HuH-7.5 (cell line): Measurements from ENCODE around the gene HMGN2.
A peak's percentile ranks its signal among the peaks of the same experiment; 100 is the strongest.
"Not testable (repeated sequence)": the region's sequence is repeated elsewhere in the genome, so short reads cannot be mapped to it uniquely, and the experiment has no call there.

Source experiments
- DNase-seq: peaks from one replicate; pipeline ENCODE4 v3.0.0; 2011; ENCODE audit warnings: low spot score

HMGN2 gene

GRCh38 chr1:26477446-26478152 lies 5.4 kb downstream of the HMGN2 start:
- no peak for DNase-seq

DNA sequence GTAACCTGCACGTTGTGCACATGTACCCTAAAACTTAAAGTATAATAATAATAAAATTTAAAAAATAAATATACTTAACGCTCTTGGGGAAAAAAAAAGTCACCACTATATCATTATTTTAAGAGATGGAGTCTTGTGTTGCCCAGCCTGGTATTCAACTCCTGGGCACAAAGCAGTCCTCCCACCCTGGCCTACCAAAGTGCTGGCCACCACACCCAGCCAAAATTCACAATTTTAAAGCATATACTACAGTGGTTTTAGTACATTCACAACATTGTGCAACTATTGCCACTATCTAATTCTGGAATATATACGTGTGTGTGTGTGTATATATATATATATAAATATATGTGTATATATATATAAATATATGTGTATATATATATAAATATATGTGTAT lies 5.9 kb downstream of the HMGN2 start:
- DNase-seq, result no peak

- DNase-seq, result no peak
Measured at GRCh38 chr1:26478988-26479387, 6.7 kb downstream of the HMGN2 start.

- no peak for DNase-seq
Measured at GRCh38 chr1:26482921-26483320, 10.7 kb downstream of the HMGN2 start.

GRCh38 chr1:26483980-26484379 lies 11.7 kb downstream of the HMGN2 start:
- no peak for DNase-seq

DNA sequence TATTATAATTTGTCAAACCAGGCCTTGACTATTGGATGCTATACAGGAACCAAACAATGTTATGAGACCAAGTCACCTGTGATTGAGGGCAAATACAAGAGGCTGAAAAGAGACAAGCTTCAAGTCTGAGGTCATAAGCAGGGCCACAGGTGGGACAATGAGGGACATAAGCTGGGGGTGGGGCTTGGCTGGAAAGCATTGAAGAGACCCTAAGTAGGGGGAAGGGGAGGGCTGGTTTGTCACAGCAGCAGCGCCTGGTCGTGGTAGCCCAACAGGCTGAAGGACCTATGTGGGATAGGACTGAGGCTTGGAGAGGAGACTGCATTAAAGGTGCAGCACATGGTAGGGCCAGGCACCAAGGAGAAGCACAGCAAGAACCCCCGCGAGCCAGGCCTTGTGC lies 17.9 kb downstream of the HMGN2 start:
- DNase-seq, result no peak

DNA sequence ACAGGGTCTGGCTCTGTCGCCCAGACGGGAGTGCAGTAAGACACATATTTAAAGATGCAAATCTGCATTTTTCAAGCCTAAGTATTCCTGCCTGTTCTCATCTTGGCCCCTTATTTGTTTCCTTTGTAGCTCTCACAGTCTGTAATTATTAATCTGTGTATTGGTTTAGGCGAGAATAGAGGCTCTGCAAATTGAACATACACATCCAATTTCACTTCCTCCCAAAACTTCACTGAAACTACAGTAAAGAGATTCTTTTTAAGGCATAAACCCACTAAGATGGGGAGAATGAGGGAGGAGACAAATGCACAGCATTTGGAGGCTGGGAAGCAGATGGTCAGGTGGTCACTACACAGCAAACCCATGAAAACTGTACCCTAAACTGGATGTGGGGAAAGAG lies 21.0 kb downstream of the HMGN2 start:
- no peak for DNase-seq

DNA sequence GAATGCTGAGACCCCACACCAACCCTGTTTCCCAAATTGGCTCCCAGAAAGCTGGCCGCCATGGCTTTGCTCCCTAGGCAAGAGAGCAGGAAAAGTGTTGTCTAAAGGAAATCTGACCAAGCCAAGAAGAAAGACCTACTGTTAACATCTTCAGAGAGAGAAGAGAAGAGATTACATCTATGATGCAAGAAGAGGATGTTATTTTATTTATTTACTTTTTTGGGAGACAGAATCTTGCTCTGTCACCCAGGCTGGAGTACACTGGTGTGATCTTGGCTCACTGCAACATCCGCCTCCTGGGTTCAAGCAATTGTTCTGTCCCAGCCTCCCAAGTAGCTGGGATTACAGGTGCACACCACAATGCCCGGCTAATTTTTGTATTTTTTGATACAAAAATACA lies 21.7 kb downstream of the HMGN2 start:
- no peak for DNase-seq

DNA sequence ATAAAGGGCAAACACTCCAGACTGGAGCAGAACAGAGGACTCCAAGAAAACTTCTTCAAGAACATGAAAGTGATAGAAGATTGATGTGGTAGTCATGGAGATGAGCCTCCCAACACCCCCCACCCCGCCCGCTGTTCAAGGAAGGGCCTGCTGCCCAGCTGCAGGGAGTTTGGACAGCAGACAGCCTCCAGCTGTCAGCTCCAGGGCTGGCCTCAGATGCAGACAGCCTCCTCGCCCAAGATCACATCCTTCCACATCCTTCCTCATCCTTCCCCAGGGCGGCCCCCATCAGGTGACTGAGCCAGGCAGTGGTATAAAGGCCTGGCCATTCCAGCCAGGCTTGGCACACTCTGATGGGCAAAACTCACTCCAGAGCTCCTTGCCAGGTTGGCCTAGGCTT lies 24.6 kb downstream of the HMGN2 start:
- no peak for DNase-seq

DNA sequence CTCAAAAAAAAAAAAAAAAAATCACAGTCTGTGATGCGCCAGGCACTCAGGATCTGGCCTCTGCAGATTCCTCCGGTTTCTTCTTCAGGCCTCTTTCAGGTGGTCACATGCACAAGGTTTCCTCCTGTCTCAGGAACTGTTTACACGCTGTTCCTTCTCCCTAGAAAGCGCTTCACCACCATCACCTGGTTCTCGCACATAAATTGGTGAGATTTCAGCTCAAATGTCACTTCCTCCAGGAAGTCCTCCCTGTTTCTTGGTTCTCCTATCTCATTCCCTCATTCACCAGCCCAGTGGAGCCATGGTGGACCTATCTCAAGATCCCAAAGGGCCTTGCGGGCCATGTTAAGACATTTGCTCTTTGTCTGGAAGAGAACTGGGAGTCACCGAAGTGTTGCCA lies 26.7 kb downstream of the HMGN2 start:
- no peak for DNase-seq

GRCh38 chr1:26500488-26501175 lies 28.4 kb downstream of the HMGN2 start:
- peak; percentile 68 for DNase-seq

DNA sequence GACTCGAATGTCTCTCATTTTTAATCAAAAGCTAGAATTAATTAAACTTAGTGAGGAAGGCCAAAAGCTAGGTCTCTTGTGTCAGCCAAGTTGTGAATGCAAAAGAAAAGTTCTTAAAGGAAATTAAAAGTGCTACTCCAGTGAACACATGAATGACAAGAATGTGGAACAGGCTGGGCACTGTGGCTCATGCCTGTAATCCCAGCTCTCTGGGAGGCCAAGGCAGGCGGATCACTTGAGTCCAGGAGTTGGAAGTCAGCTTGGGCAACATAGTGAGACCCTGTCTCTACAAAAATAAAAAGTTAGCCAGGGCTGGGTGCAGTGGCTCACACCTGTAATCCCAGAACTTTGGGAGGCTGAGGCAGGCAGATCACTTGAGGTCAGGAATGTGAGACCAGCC lies 38.5 kb downstream of the HMGN2 start:
- DNase-seq, result not testable (repeated sequence)

- DNase-seq, result not testable (repeated sequence)
Measured at GRCh38 chr1:26515836-26516235, 43.6 kb downstream of the HMGN2 start.

DNA sequence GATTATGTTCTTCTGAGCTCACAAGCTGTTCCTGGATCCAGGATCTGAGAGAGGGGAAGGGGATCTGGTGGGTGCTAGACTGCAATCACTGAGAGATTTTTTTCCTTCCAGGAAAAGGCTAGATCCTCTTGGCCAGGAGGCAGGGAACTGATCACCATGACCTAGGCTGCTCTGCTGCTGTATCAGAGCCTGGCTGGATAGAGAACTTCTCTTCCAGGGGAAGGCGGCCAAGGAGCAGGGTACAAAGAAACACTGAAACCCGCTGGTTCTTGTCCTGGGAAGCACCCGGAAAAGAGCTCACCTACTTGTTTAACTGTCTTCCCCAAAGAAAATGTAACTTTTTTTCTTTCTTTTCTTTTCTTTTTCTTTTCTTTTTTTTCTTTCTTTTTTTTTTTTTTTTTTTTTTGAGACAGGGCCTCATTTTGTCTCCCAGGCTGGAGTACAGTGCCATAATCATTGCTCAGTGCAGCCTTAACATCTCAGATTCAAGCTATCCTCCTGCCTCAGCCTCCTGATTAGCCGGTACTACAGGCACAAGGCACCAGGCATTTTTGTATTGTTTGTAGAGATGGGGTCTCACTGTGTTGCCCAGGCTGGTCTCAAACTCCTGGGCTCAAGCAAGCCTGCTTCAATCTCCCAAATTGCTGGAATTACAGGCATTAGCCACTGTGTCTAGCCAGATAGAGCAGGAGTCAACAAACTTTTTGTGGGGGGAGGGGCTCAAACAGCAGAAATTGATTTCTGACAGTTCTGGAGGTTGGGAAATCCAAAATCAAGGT lies 44.9 kb downstream of the HMGN2 start:
- no peak for DNase-seq

DNA sequence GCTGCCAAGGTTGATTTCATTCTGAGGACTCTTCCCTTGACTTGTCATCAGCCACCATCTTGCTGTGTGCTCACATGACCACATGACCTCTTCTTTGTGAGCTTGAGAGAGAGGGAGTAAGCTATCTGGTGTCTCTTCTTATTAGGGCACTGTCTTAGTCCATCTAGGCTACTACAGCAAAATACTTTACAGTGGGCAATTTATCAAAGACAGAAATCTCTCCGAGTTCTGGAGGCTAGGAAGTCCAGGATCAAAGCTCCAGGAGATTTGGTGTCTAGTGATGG lies 45.5 kb downstream of the HMGN2 start:
- DNase-seq, result no peak

DNA sequence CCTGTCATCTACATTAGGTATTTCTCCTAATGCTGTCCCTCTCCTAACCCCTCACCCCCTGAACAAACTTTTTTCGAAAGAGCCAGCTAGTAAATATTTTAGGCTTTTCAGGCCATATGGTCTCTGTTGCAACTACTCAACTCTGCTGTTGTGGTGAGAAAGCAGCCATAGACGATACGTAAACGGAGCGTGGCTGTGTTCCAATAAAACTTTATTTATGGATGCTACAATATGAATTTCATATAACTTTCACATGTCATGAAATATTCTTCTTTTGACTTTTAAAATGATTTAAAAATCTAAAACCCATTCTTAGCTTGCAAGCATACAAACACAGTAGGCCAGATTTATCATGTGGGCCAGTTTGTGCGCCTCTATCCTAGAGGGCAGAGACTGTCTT lies 46.1 kb downstream of the HMGN2 start:
- DNase-seq, result no peak

GRCh38 chr1:26520339-26520738 lies 48.1 kb downstream of the HMGN2 start:
- DNase-seq, result no peak

- no peak for DNase-seq
Measured at GRCh38 chr1:26521669-26522030, 49.4 kb downstream of the HMGN2 start.

- DNase-seq, result no peak
Measured at GRCh38 chr1:26522073-26522472, 49.8 kb downstream of the HMGN2 start.

- DNase-seq, result no peak
Measured at GRCh38 chr1:26524181-26524580, 51.9 kb downstream of the HMGN2 start.
